Gastroesophageal sphincter (tissue), 3 donors: Measurements from ENCODE around the gene KCNH2.

Experiments used
- CTCF ChIP-seq, 4 experiments: fragments of 200-600 bp in 2 of 4; fragments of 450-650 bp in 2 of 4; sonication (generic) in 1 of 4; IDR thresholded peaks; one replicate each; pipeline ENCODE4 v1.5.1; 2017 to 2019; ENCODE audit warnings: antibody characterized with exemption in 4 of 4, mild to moderate bottlenecking in 2 of 4, moderate library complexity in 2 of 4
- EP300 ChIP-seq: sonication (generic); formaldehyde crosslinking; IDR thresholded peaks from one replicate; pipeline ENCODE4 v1.6.1; 2017; ENCODE audit warnings: antibody characterized with exemption, mild to moderate bottlenecking
- POLR2A ChIP-seq, 2 donors: fragments of 450-650 bp; IDR thresholded peaks; one replicate each; pipeline ENCODE4 v1.6.1; 2017; ENCODE audit warnings: antibody characterized with exemption in 2 of 2, mild to moderate bottlenecking in 2 of 2, moderate library complexity in 1 of 2
- POLR2AphosphoS5 ChIP-seq: sonication (generic); formaldehyde crosslinking; IDR thresholded peaks from one replicate; pipeline ENCODE4 v1.6.1; 2017; ENCODE audit warnings: antibody characterized with exemption

- TF ChIP-seq CTCF (IDR thresholded peaks at IDR 0.05) (no peak), POLR2A (IDR thresholded peaks at IDR 0.05) (no peak), POLR2AphosphoS5 (no peak), EP300 (no peak)
Observed at GRCh38 chr7:150982351-150982750, 4.2 kb upstream of the KCNH2 start.
